ENCODE results near the gene TNFRSF4.

GRCh38 chr1:1206966-1207531 is 6.9 kb downstream of the TNFRSF4 start:
- TF ChIP-seq, protein P1, sequence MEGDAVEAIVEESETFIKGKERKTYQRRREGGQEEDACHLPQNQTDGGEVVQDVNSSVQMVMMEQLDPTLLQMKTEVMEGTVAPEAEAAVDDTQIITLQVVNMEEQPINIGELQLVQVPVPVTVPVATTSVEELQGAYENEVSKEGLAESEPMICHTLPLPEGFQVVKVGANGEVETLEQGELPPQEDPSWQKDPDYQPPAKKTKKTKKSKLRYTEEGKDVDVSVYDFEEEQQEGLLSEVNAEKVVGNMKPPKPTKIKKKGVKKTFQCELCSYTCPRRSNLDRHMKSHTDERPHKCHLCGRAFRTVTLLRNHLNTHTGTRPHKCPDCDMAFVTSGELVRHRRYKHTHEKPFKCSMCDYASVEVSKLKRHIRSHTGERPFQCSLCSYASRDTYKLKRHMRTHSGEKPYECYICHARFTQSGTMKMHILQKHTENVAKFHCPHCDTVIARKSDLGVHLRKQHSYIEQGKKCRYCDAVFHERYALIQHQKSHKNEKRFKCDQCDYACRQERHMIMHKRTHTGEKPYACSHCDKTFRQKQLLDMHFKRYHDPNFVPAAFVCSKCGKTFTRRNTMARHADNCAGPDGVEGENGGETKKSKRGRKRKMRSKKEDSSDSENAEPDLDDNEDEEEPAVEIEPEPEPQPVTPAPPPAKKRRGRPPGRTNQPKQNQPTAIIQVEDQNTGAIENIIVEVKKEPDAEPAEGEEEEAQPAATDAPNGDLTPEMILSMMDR (IDR thresholded peaks at IDR 0.05; ENCODE audit: control extremely low read depth in 1 of 3, insufficient read depth in 1 of 3, low read depth in 1 of 3, low read length in 3 of 3): peak in 2 of 3 experiments; percentile 9 to 11; a peak in 2 of 4 replicates
- TF ChIP-seq MAX (IDR thresholded peaks at IDR 0.05) (no peak), CEBPB (IDR thresholded peaks at IDR 0.05; ENCODE audit: low read depth, low read length) (no peak), HDAC6 (IDR thresholded peaks at IDR 0.05; ENCODE audit: low read depth, low read length) (no peak), POLR2AphosphoS5 (IDR thresholded peaks at IDR 0.05; ENCODE audit: low read depth, low read length) (no peak), TBP (IDR thresholded peaks at IDR 0.05; ENCODE audit: low read depth, low read length) (no peak), POLR2A (IDR thresholded peaks at IDR 0.05; ENCODE audit: control extremely low read depth in 1 of 2, low read depth in 2 of 2, low read length in 2 of 2) (no peak), TCF12 (IDR thresholded peaks at IDR 0.05; ENCODE audit: low read depth, low read length) (no peak), CREB1 (IDR thresholded peaks at IDR 0.05) (no peak), EZH2 (IDR thresholded peaks at IDR 0.05; ENCODE audit: low read depth, low read length, severe bottlenecking) (no peak), SIN3A (conservative IDR thresholded peaks at IDR 0.05 in 1 of 2, IDR thresholded peaks at IDR 0.05 in 1 of 2; ENCODE audit: low read depth in 1 of 2, low read length in 2 of 2) (no peak), RXRA (IDR thresholded peaks at IDR 0.05; ENCODE audit: insufficient read depth, low read depth, low read length) (no peak), CHD2 (IDR thresholded peaks at IDR 0.05; ENCODE audit: low read length) (no peak), RFX5 (IDR thresholded peaks at IDR 0.05; ENCODE audit: borderline replicate concordance, low read depth, low read length) (no peak)
